ENCODE measurements around the gene SUMO4.
A peak's percentile ranks its signal among the peaks of the same experiment; 100 is the strongest.

Gene SUMO4

GRCh38 chr6:149392093-149392492 is 8.0 kb upstream of the SUMO4 start:
- DNase-seq: no peak

GRCh38 chr6:149392535-149392934 is 7.5 kb upstream of the SUMO4 start:
- DNase-seq: no peak

- DNase-seq: no peak
Measured at GRCh38 chr6:149393002-149393679, 6.9 kb upstream of the SUMO4 start.

- no peak for DNase-seq
Measured at GRCh38 chr6:149395185-149395584, 4.9 kb upstream of the SUMO4 start.

- DNase-seq: no peak
Measured at GRCh38 chr6:149397384-149397783, 2.7 kb upstream of the SUMO4 start.

GRCh38 chr6:149403534-149403933 is 3.5 kb downstream of the SUMO4 start:
- no peak for DNase-seq

GRCh38 chr6:149405823-149406765 is 6.0 kb downstream of the SUMO4 start:
- no peak for DNase-seq

- DNase-seq: no peak
Measured at GRCh38 chr6:149409617-149410016, 9.6 kb downstream of the SUMO4 start.

GRCh38 chr6:149410557-149410956 is 10.5 kb downstream of the SUMO4 start:
- DNase-seq: no peak

GRCh38 chr6:149414009-149414408 is 13.9 kb downstream of the SUMO4 start:
- no peak for DNase-seq

- no peak for DNase-seq
Measured at GRCh38 chr6:149414821-149415220, 14.8 kb downstream of the SUMO4 start.

GRCh38 chr6:149419696-149420404 is 19.8 kb downstream of the SUMO4 start:
- no peak for DNase-seq

GRCh38 chr6:149421132-149421531 is 21.1 kb downstream of the SUMO4 start:
- DNase-seq: no peak

GRCh38 chr6:149422581-149422980 is 22.5 kb downstream of the SUMO4 start:
- DNase-seq: no peak

GRCh38 chr6:149423964-149424440 is 23.9 kb downstream of the SUMO4 start:
- no peak for DNase-seq

- DNase-seq: no peak
Measured at GRCh38 chr6:149425224-149425623, 25.2 kb downstream of the SUMO4 start.

- DNase-seq: no peak
Measured at GRCh38 chr6:149425754-149426153, 25.7 kb downstream of the SUMO4 start.

- no peak for DNase-seq
Measured at GRCh38 chr6:149428606-149429005, 28.5 kb downstream of the SUMO4 start.

- DNase-seq: no peak
Measured at GRCh38 chr6:149429427-149430360, 29.6 kb downstream of the SUMO4 start.

GRCh38 chr6:149431905-149432775 is 32.1 kb downstream of the SUMO4 start:
- DNase-seq: peak; percentile 82 to 87

- no peak for DNase-seq
Measured at GRCh38 chr6:149433405-149433804, 33.3 kb downstream of the SUMO4 start.

All from stimulated activated CD4-positive, alpha-beta T cell treated with anti-CD3 and anti-CD28 coated beads, Interleukin-4, amount 100 ng/mL, for 4 hours (primary cell).